ENCODE measurements around the gene ROGDI. TPM values are rescaled to one million over a fixed set of nuclear protein-coding genes. Genes with fewer than 3 reads are reported as not detected.

The ROGDI gene
- total and polyA plus RNA-seq, 2 of the 13 experiments (the other 11 are each of a cell fraction or from before 2014, with no cell fraction given): 19.2 to 42.1 TPM

DNA sequence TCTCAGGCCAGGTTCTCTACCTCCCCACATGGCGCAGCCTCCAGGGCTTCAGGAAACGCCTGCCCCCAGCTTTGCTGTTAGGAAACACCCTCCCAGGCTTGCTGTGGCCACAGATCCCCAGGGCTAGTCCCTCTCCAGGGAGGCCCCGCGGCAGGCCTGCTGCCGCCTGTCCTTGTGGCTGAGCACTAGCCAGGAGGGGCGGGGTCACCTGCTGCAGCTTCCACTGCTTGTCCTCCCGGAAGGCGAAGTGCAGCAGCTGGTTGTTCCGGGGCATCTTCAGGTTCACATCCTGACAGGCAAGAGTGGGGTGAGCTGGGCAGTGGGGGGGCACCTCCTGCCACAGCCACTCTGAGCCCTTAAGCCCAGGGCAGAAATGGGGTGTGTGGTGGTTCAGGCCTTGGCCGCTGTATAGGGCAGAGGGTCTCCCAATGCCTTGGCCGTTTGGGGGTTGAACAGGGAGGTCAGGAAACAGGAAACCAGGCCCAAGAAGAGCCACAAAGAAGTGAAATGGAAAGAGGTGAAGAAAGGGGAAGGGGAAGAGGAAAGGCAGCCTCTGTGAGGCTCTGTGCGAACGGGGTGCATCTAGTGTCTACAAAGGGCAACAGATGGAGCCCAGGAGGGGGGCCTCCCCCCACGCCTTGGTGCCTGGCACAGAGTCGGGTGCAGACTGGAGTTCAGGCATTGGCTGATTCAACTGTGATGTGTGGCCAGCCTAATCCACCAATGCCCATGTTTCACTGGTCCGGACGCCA, 2.0 kb downstream of the ROGDI start (continued):
- TF ChIP-seq ZFY (CRISPR knock-in tag; IDR thresholded peaks at IDR 0.05): peak; percentile 66
- peak; percentile 86 for TF ChIP-seq THAP11 (CRISPR knock-in tag; IDR thresholded peaks at IDR 0.05)
- TF ChIP-seq, protein P1, sequence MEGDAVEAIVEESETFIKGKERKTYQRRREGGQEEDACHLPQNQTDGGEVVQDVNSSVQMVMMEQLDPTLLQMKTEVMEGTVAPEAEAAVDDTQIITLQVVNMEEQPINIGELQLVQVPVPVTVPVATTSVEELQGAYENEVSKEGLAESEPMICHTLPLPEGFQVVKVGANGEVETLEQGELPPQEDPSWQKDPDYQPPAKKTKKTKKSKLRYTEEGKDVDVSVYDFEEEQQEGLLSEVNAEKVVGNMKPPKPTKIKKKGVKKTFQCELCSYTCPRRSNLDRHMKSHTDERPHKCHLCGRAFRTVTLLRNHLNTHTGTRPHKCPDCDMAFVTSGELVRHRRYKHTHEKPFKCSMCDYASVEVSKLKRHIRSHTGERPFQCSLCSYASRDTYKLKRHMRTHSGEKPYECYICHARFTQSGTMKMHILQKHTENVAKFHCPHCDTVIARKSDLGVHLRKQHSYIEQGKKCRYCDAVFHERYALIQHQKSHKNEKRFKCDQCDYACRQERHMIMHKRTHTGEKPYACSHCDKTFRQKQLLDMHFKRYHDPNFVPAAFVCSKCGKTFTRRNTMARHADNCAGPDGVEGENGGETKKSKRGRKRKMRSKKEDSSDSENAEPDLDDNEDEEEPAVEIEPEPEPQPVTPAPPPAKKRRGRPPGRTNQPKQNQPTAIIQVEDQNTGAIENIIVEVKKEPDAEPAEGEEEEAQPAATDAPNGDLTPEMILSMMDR (CRISPR knock-in tag; IDR thresholded peaks at IDR 0.05): 0 out of 2 replicates have a peak, but pooled peaks have one; percentile 10
- TF ChIP-seq RARA (CRISPR knock-in tag; IDR thresholded peaks at IDR 0.05): 0 out of 2 replicates have a peak, but pooled peaks have one; percentile 19
- TF ChIP-seq, protein P2, sequence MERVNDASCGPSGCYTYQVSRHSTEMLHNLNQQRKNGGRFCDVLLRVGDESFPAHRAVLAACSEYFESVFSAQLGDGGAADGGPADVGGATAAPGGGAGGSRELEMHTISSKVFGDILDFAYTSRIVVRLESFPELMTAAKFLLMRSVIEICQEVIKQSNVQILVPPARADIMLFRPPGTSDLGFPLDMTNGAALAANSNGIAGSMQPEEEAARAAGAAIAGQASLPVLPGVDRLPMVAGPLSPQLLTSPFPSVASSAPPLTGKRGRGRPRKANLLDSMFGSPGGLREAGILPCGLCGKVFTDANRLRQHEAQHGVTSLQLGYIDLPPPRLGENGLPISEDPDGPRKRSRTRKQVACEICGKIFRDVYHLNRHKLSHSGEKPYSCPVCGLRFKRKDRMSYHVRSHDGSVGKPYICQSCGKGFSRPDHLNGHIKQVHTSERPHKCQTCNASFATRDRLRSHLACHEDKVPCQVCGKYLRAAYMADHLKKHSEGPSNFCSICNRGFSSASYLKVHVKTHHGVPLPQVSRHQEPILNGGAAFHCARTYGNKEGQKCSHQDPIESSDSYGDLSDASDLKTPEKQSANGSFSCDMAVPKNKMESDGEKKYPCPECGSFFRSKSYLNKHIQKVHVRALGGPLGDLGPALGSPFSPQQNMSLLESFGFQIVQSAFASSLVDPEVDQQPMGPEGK (CRISPR knock-in tag; IDR thresholded peaks at IDR 0.05): peak; percentile 54; the same call in 1 of the 2 replicates
- TF ChIP-seq ZNF605 (CRISPR knock-in tag; IDR thresholded peaks at IDR 0.05): 0 out of 2 replicates have a peak, but pooled peaks have one; percentile 28
- no peak for TF ChIP-seq ZNF564 (CRISPR knock-in tag; IDR thresholded peaks at IDR 0.05)
- TF ChIP-seq, protein P3, sequence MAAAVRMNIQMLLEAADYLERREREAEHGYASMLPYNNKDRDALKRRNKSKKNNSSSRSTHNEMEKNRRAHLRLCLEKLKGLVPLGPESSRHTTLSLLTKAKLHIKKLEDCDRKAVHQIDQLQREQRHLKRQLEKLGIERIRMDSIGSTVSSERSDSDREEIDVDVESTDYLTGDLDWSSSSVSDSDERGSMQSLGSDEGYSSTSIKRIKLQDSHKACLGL (CRISPR knock-in tag; IDR thresholded peaks at IDR 0.05): 0 out of 2 replicates have a peak, but pooled peaks have one; percentile 12
- no peak for TF ChIP-seq GATA4 (IDR thresholded peaks at IDR 0.05; ENCODE audit: borderline replicate concordance, low read depth)
- TF ChIP-seq ELF3 (CRISPR knock-in tag; IDR thresholded peaks at IDR 0.05): no peak
- peak; percentile 40; the same call in 1 of the 2 replicates for TF ChIP-seq ZNF292 (CRISPR knock-in tag; IDR thresholded peaks at IDR 0.05; ENCODE audit: borderline replicate concordance, low read depth)
- TF ChIP-seq KLF11 (CRISPR knock-in tag; IDR thresholded peaks at IDR 0.05): no peak
- 0 out of 2 replicates have a peak, but pooled peaks have one; percentile 2 for TF ChIP-seq STAG1 (CRISPR knock-in tag; IDR thresholded peaks at IDR 0.05)
- peak; percentile 97 for TF ChIP-seq NR2C2 (CRISPR knock-in tag; IDR thresholded peaks at IDR 0.05; ENCODE audit: borderline replicate concordance)
- TF ChIP-seq ETV5 (CRISPR knock-in tag; IDR thresholded peaks at IDR 0.05; ENCODE audit: borderline replicate concordance): peak; percentile 28; the same call in 1 of the 2 replicates
- TF ChIP-seq NR2F1 (CRISPR knock-in tag; IDR thresholded peaks at IDR 0.05): no peak
- TF ChIP-seq ZNF143 (CRISPR knock-in tag; IDR thresholded peaks at IDR 0.05): peak; percentile 51; the same call in 1 of the 2 replicates
- TF ChIP-seq MYC (CRISPR knock-in tag; IDR thresholded peaks at IDR 0.05; ENCODE audit: borderline replicate concordance): peak; percentile 50; the same call in 1 of the 2 replicates
- TF ChIP-seq TBX2 (CRISPR knock-in tag; IDR thresholded peaks at IDR 0.05; ENCODE audit: borderline replicate concordance): peak; percentile 27; the same call in 1 of the 2 replicates
- no peak for TF ChIP-seq ZFP1 (CRISPR knock-in tag; IDR thresholded peaks at IDR 0.05)
- no peak for TF ChIP-seq TCF7 (IDR thresholded peaks at IDR 0.05; ENCODE audit: low read depth)
- TF ChIP-seq AGO2 (optimal IDR thresholded peaks at IDR 0.05; ENCODE audit: low read depth, low read length): peak; percentile 26
- TF ChIP-seq, protein P4, sequence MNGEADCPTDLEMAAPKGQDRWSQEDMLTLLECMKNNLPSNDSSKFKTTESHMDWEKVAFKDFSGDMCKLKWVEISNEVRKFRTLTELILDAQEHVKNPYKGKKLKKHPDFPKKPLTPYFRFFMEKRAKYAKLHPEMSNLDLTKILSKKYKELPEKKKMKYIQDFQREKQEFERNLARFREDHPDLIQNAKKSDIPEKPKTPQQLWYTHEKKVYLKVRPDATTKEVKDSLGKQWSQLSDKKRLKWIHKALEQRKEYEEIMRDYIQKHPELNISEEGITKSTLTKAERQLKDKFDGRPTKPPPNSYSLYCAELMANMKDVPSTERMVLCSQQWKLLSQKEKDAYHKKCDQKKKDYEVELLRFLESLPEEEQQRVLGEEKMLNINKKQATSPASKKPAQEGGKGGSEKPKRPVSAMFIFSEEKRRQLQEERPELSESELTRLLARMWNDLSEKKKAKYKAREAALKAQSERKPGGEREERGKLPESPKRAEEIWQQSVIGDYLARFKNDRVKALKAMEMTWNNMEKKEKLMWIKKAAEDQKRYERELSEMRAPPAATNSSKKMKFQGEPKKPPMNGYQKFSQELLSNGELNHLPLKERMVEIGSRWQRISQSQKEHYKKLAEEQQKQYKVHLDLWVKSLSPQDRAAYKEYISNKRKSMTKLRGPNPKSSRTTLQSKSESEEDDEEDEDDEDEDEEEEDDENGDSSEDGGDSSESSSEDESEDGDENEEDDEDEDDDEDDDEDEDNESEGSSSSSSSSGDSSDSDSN (CRISPR knock-in tag; IDR thresholded peaks at IDR 0.05): peak; percentile 69; the same call in 1 of the 2 replicates
- 0 out of 2 replicates have a peak, but pooled peaks have one; percentile 57 for TF ChIP-seq ZNF335 (CRISPR knock-in tag; IDR thresholded peaks at IDR 0.05)
